Measurements from ENCODE around the gene AGGF1.
A peak's percentile ranks its signal among the peaks of the same experiment; 100 is the strongest.

The AGGF1 gene

GRCh38 chr5:77082280-77082679 lies 52.1 kb downstream of the AGGF1 start:
- TF ChIP-seq CTCF (IDR thresholded peaks at IDR 0.05; ENCODE audit: poor library complexity, severe bottlenecking): no peak
- no peaks in the 10 kb centered on the region for H3K27me3 ChIP-seq (ENCODE audit: insufficient read depth, poor library complexity, severe bottlenecking)
- DNase-seq (ENCODE audit: low spot score): no peak
- no peak overlapping the region for H3K27ac ChIP-seq (ENCODE audit: poor library complexity, severe bottlenecking)
- H3K4me3 ChIP-seq (ENCODE audit: severe bottlenecking): no peak overlapping the region
- H3K36me3 ChIP-seq (ENCODE audit: low read depth): no peaks in the 10 kb centered on the region
- H3K4me1 ChIP-seq (ENCODE audit: insufficient read depth, poor library complexity, severe bottlenecking): no peaks in the 10 kb centered on the region
- no peaks in the 10 kb centered on the region for H3K9me3 ChIP-seq (ENCODE audit: severe bottlenecking)
- ATAC-seq (ENCODE audit: low read depth): no peak

- TF ChIP-seq CTCF (IDR thresholded peaks at IDR 0.05; ENCODE audit: poor library complexity, severe bottlenecking): no peak
- H3K36me3 ChIP-seq (ENCODE audit: low read depth): no peaks in the 10 kb centered on the region
- H3K4me1 ChIP-seq (ENCODE audit: insufficient read depth, poor library complexity, severe bottlenecking): peaks cover 3% of the 10 kb centered on the region
- no peaks in the 10 kb centered on the region for H3K27me3 ChIP-seq (ENCODE audit: insufficient read depth, poor library complexity, severe bottlenecking)
- H3K27ac ChIP-seq (ENCODE audit: poor library complexity, severe bottlenecking): no peak overlapping the region
- no peaks in the 10 kb centered on the region for H3K9me3 ChIP-seq (ENCODE audit: severe bottlenecking)
- ATAC-seq (ENCODE audit: low read depth) (no peak), DNase-seq (ENCODE audit: low spot score) (no peak)
- H3K4me3 ChIP-seq (ENCODE audit: severe bottlenecking): no peak overlapping the region
Measured at GRCh38 chr5:77083088-77083487, 52.9 kb downstream of the AGGF1 start.

- H3K27ac ChIP-seq (ENCODE audit: poor library complexity, severe bottlenecking): peak overlapping the region; percentile 49
Measured at GRCh38 chr5:77086368-77086688, 56.1 kb downstream of the AGGF1 start.

GRCh38 chr5:77086689-77087483 lies 56.7 kb downstream of the AGGF1 start, which contains the start of gene ZBED3:
TSS of gene ZBED3 (minus strand) at chr5:77087285. CDS start at chr5:77077878, 9,407 bp downstream.
- peak within 1 kb of the TSS; percentile 49 for H3K27ac ChIP-seq (ENCODE audit: poor library complexity, severe bottlenecking)
- TF ChIP-seq CTCF (IDR thresholded peaks at IDR 0.05; ENCODE audit: poor library complexity, severe bottlenecking): peak; percentile 70
- H3K4me1 ChIP-seq (ENCODE audit: insufficient read depth, poor library complexity, severe bottlenecking): peaks cover 3% of the 10 kb centered on the region
- H3K27me3 ChIP-seq (ENCODE audit: insufficient read depth, poor library complexity, severe bottlenecking): no peaks in the 10 kb centered on the region
- H3K9me3 ChIP-seq (ENCODE audit: severe bottlenecking): no peaks in the 10 kb centered on the region
- peak; percentile 91 for ATAC-seq (ENCODE audit: low read depth)
- peak; percentile 73 for DNase-seq (ENCODE audit: low spot score)
- H3K4me3 ChIP-seq (ENCODE audit: severe bottlenecking): peak within 1 kb of the TSS; percentile 68
- no peaks in the 10 kb centered on the region for H3K36me3 ChIP-seq (ENCODE audit: low read depth)

More at GRCh38 chr5:77086368-77086688, 56.1 kb downstream of the AGGF1 start:
- Histone ChIP-seq H3K4me1 (ENCODE audit: insufficient read depth, poor library complexity, severe bottlenecking) (peaks cover 3% of the 10 kb centered on the region), H3K36me3 (ENCODE audit: low read depth) (no peaks in the 10 kb centered on the region), H3K9me3 (ENCODE audit: severe bottlenecking) (no peaks in the 10 kb centered on the region), H3K4me3 (ENCODE audit: severe bottlenecking) (peak overlapping the region; percentile 68), H3K27me3 (ENCODE audit: insufficient read depth, poor library complexity, severe bottlenecking) (no peaks in the 10 kb centered on the region)
- TF ChIP-seq CTCF (IDR thresholded peaks at IDR 0.05; ENCODE audit: poor library complexity, severe bottlenecking): no peak
- DNase-seq (ENCODE audit: low spot score): no peak
- ATAC-seq (ENCODE audit: low read depth): no peak

Measured in RWPE2 (cell line).